ENCODE data around the gene HTATSF1.

DNA sequence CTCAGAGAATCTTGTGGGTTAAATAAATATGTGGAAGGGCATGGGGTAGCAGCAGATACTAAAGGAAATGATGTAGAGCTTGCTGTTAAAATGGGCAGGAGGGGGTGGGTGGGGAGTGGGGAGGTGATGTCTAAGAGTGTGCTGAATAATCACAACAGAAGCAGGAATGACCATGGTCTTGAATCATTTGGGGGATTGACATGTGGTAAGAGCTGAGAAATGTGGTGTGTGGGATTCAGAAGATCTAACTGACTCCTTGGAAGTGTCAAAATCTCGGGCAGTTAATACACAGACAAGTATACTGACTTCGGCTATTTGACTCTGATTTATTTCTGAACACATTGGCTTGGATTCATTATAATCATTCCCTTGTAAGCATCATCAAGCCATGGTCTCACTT, 41.4 kb downstream of the HTATSF1 start:
- TF ChIP-seq, protein P1, sequence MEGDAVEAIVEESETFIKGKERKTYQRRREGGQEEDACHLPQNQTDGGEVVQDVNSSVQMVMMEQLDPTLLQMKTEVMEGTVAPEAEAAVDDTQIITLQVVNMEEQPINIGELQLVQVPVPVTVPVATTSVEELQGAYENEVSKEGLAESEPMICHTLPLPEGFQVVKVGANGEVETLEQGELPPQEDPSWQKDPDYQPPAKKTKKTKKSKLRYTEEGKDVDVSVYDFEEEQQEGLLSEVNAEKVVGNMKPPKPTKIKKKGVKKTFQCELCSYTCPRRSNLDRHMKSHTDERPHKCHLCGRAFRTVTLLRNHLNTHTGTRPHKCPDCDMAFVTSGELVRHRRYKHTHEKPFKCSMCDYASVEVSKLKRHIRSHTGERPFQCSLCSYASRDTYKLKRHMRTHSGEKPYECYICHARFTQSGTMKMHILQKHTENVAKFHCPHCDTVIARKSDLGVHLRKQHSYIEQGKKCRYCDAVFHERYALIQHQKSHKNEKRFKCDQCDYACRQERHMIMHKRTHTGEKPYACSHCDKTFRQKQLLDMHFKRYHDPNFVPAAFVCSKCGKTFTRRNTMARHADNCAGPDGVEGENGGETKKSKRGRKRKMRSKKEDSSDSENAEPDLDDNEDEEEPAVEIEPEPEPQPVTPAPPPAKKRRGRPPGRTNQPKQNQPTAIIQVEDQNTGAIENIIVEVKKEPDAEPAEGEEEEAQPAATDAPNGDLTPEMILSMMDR (conservative IDR thresholded peaks at IDR 0.05; ENCODE audit: low read depth, low read length): no peak
- no peak for TF ChIP-seq EZH2 (IDR thresholded peaks at IDR 0.05; ENCODE audit: low read length, unreplicated experiment)

Data from PC-3 (cell line).